OCI-LY3 (cell line): ENCODE data around the gene SSRP1.
"Not testable (repeated sequence)": the region's sequence is repeated elsewhere in the genome, so short reads cannot be mapped to it uniquely, and the experiment has no call there.

Experiments used
- H2AFZ ChIP-seq: fragments of 200-600, 300-600 bp; shearing (Covaris generic); 2 replicates; pipeline ENCODE4 v1.6.0; 2014; ENCODE audit warnings: antibody characterized with exemption, low read depth, low read length
- H3K27ac ChIP-seq: fragments of 200-600, 300-600 bp; sonication (generic); 2 replicates; pipeline ENCODE4 v1.5.1; 2014; ENCODE audit warnings: mild to moderate bottlenecking, low read length, moderate library complexity, mixed read lengths
- H3K27me3 ChIP-seq: fragments of 200-600, 300-600 bp; sonication (generic); 2 replicates; pipeline ENCODE4 v1.6.1; 2014; ENCODE audit warnings: low read depth, low read length, mixed read lengths
- H3K36me3 ChIP-seq: fragments of 200-600, 300-600 bp; sonication (generic); replicated peaks from 2 replicates; pipeline ENCODE3; 2014; ENCODE audit warnings: low read depth, low read length, mixed read lengths
- H3K4me1 ChIP-seq: fragments of 300-600, 200-600 bp; sonication (generic); 2 replicates; pipeline ENCODE4 v1.6.1; 2014; ENCODE audit warnings: low read length, mixed read lengths
- H3K4me2 ChIP-seq: fragments of 200-600, 300-600 bp; sonication (generic); 2 replicates; pipeline ENCODE4 v1.6.1; 2014; ENCODE audit warnings: low read length, mixed read lengths
- H3K4me3 ChIP-seq: fragments of 300-600, 200-600 bp; sonication (generic); 2 replicates; pipeline ENCODE4 v1.5.1; 2014; ENCODE audit warnings: antibody characterized with exemption, mild to moderate bottlenecking, low read length, moderate library complexity
- H3K79me2 ChIP-seq: fragments of 300-600, 200-600 bp; shearing (Covaris generic); 2 replicates; pipeline ENCODE4 v1.6.1; 2014; ENCODE audit warnings: mild to moderate bottlenecking, low read length, mixed read lengths
- H3K9ac ChIP-seq: fragments of 300-600, 200-600 bp; shearing (Covaris generic); 2 replicates; pipeline ENCODE4 v1.6.0; 2014; ENCODE audit warnings: mild to moderate bottlenecking, low read length, moderate library complexity
- H3K9me3 ChIP-seq: fragments of 200-600, 300-600 bp; shearing (Covaris generic); 2 replicates; pipeline ENCODE4 v1.6.1; 2014; ENCODE audit warnings: low read length, mixed read lengths; ENCODE audit not compliant: insufficient read depth
- H4K20me1 ChIP-seq: fragments of 200-600, 300-600 bp; sonication (generic); 2 replicates; pipeline ENCODE4 v1.6.1; 2016; ENCODE audit warnings: low read length, mixed read lengths; ENCODE audit not compliant: insufficient read depth
- EZH2phosphoT487 ChIP-seq: fragments of 200-600 bp; shearing (Covaris generic); IDR thresholded peaks from 2 replicates; pipeline ENCODE4 v1.6.1; 2018; ENCODE audit warnings: antibody characterized with exemption, mixed run types, low read depth
- TF ChIP-seq, protein P1 (sequence below): fragments of 200-600, 300-600 bp; sonication (generic); IDR thresholded peaks from 2 replicates; pipeline ENCODE4 v1.5.1; 2014; ENCODE audit warnings: antibody characterized with exemption, low read length, low read depth

Gene SSRP1

DNA sequence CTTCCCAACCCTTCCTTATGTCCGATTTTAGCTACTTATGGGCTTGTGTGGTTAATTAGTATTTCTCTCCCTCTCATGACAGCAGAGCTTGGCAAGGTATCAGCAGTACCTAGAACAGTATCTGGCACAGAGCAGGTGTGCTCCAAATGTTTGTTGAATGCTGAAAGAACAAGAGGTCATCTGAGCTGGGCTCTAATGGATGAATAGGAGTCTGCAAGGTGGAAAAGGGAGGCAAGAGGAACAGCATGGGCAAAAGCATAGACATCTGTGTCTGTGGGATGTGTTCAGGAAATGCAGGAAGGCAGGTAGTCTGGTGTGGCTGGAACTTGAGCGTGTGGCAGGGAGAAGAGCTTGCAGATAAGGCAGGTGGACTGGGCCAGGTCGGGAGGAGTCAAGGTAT, 26.2 kb upstream of the SSRP1 start:
- Histone ChIP-seq H4K20me1 (no peaks in the 10 kb centered on the region), H3K4me2 (no peak overlapping the region), H3K27ac (no peak overlapping the region), H3K79me2 (no peaks in the 10 kb centered on the region), H3K4me3 (no peak overlapping the region), H3K27me3 (no peaks in the 10 kb centered on the region), H3K4me1 (peaks cover 27% of the 10 kb centered on the region), H3K9me3 (no peaks in the 10 kb centered on the region), H3K36me3 (no peaks in the 10 kb centered on the region), H3K9ac (no peak overlapping the region), H2AFZ (no peak overlapping the region)
- TF ChIP-seq EZH2phosphoT487, result no peak
- TF ChIP-seq, protein P1, sequence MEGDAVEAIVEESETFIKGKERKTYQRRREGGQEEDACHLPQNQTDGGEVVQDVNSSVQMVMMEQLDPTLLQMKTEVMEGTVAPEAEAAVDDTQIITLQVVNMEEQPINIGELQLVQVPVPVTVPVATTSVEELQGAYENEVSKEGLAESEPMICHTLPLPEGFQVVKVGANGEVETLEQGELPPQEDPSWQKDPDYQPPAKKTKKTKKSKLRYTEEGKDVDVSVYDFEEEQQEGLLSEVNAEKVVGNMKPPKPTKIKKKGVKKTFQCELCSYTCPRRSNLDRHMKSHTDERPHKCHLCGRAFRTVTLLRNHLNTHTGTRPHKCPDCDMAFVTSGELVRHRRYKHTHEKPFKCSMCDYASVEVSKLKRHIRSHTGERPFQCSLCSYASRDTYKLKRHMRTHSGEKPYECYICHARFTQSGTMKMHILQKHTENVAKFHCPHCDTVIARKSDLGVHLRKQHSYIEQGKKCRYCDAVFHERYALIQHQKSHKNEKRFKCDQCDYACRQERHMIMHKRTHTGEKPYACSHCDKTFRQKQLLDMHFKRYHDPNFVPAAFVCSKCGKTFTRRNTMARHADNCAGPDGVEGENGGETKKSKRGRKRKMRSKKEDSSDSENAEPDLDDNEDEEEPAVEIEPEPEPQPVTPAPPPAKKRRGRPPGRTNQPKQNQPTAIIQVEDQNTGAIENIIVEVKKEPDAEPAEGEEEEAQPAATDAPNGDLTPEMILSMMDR, result no peak

- not testable (repeated sequence) for H3K4me3 ChIP-seq, H3K9ac ChIP-seq, H3K36me3 ChIP-seq, H3K9me3 ChIP-seq, H2AFZ ChIP-seq, H4K20me1 ChIP-seq, H3K4me2 ChIP-seq, H3K79me2 ChIP-seq, H3K27me3 ChIP-seq, H3K27ac ChIP-seq
- peaks cover 27% of the 10 kb centered on the region for H3K4me1 ChIP-seq
Measured at GRCh38 chr11:57361420-57361819, 25.7 kb upstream of the SSRP1 start.

GRCh38 chr11:57360991-57361390, 25.3 kb upstream of the SSRP1 start:
- TF ChIP-seq, protein P1, result no peak
- no peak for TF ChIP-seq EZH2phosphoT487
- Histone ChIP-seq H3K27me3 (no peaks in the 10 kb centered on the region), H3K79me2 (no peaks in the 10 kb centered on the region), H3K9ac (no peak overlapping the region), H3K4me1 (peaks cover 27% of the 10 kb centered on the region), H3K36me3 (no peaks in the 10 kb centered on the region), H4K20me1 (no peaks in the 10 kb centered on the region), H3K27ac (no peak overlapping the region), H3K4me2 (no peak overlapping the region), H2AFZ (no peak overlapping the region), H3K4me3 (no peak overlapping the region), H3K9me3 (no peaks in the 10 kb centered on the region)

DNA sequence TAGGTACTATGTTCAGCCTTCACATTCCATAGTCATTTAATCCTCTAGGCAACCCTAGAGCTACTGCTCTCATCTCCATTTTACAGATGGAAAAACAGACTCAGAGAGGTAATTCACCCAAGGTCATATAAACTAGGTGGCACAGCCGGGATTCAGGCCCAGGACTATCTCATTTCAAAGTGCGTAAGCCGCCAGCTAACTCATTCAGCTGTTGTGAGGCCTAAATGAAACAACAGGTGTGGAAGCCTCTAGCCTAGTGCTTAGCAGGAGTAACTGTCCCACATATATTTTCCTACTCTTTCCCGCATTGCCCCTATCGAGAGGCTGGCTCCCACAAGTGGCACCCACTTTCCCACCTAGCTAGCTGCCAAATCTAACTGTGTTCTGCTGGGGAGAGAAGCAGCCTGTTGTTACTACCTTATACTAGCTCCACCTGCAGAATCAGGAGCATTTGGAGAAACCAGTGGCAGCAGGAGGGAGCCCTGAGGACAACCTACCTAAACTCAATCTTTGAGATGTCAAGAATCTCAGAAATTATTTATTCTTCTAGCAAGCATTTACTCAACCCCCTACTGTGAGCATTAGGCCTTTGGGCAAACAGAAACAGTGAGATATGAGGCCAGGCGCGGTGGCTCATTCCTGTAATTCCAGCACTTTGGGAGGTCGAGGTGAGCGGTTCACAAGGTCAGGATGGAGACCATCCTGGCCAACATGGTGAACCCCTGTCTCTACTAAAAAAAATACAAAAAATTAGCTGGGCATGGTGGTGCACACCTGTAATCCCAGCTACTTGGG, 24.4 kb upstream of the SSRP1 start:
- TF ChIP-seq, protein P1, result no peak
- TF ChIP-seq EZH2phosphoT487, result no peak
- Histone ChIP-seq H3K4me1 (peaks cover 32% of the 10 kb centered on the region), H3K4me3 (no peak overlapping the region), H4K20me1 (no peaks in the 10 kb centered on the region), H3K9ac (no peak overlapping the region), H3K4me2 (no peak overlapping the region), H3K9me3 (no peaks in the 10 kb centered on the region), H3K79me2 (no peaks in the 10 kb centered on the region), H3K27me3 (no peaks in the 10 kb centered on the region), H2AFZ (no peak overlapping the region), H3K27ac (no peak overlapping the region), H3K36me3 (no peaks in the 10 kb centered on the region)
